Transverse colon (tissue), 4 donors: Measurements from ENCODE around the gene DCPS.
"Not testable (repeated sequence)": the region's sequence is repeated elsewhere in the genome, so short reads cannot be mapped to it uniquely, and the experiment has no call there.

Experiments used
- EP300 ChIP-seq: sonication (generic); formaldehyde crosslinking; IDR thresholded peaks from one replicate; pipeline ENCODE4 v1.6.1; 2017; ENCODE audit warnings: antibody characterized with exemption, low read depth
- POLR2A ChIP-seq: fragments of 450-650 bp; IDR thresholded peaks from one replicate; pipeline ENCODE4 v1.6.1; 2016; ENCODE audit warnings: antibody characterized with exemption, mild to moderate bottlenecking, moderate library complexity
- POLR2AphosphoS5 ChIP-seq, 3 donors: sonication (generic); formaldehyde crosslinking; IDR thresholded peaks; one replicate each; pipeline ENCODE4 v1.6.1; 2016; ENCODE audit warnings: antibody characterized with exemption in 3 of 3
- TF ChIP-seq, protein P1 (sequence below), 5 experiments: fragments of 200-600 bp in 3 of 5; fragments of 450-650 bp in 2 of 5; sonication (generic) in 3 of 5; IDR thresholded peaks; 1 replicate in 2 of 5; 2 replicates in 3 of 5; pipeline ENCODE4 v1.5.1; 2016 to 2017; ENCODE audit warnings: antibody characterized with exemption in 5 of 5, inconsistent platforms in 3 of 5, mild to moderate bottlenecking in 2 of 5, moderate library complexity in 1 of 5

DNA sequence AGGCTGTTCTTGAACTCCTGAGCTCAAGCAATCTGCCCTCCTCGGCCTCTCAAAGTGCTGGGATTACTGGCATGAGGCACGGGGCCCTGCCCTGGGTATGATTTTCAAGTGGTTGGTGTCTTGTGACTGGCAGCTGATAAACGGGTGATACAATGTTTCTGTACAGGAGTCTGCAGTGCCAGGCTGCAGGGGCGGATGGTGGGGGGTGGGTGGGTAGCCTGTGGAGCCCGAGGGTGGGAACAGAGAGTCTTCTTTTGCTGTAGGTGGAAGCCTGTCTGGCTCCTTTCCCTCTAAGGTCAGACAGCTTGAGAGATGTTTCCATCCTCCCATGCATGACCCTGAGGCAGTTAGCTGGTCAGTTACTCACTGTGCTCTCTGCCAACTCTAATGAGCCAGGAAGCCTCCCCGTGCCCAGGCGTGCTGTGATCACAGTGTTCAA lies 90.8 kb downstream of the DCPS start:
- TF ChIP-seq, protein P1, sequence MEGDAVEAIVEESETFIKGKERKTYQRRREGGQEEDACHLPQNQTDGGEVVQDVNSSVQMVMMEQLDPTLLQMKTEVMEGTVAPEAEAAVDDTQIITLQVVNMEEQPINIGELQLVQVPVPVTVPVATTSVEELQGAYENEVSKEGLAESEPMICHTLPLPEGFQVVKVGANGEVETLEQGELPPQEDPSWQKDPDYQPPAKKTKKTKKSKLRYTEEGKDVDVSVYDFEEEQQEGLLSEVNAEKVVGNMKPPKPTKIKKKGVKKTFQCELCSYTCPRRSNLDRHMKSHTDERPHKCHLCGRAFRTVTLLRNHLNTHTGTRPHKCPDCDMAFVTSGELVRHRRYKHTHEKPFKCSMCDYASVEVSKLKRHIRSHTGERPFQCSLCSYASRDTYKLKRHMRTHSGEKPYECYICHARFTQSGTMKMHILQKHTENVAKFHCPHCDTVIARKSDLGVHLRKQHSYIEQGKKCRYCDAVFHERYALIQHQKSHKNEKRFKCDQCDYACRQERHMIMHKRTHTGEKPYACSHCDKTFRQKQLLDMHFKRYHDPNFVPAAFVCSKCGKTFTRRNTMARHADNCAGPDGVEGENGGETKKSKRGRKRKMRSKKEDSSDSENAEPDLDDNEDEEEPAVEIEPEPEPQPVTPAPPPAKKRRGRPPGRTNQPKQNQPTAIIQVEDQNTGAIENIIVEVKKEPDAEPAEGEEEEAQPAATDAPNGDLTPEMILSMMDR (IDR thresholded peaks at IDR 0.05): not testable (repeated sequence)
- not testable (repeated sequence) for TF ChIP-seq POLR2A; POLR2AphosphoS5 (IDR thresholded peaks at IDR 0.05); EP300
